ENCODE results near the gene IL2RA. TPM values are rescaled to one million over a fixed set of nuclear protein-coding genes. Genes with fewer than 3 reads are reported as not detected.

Gene IL2RA
- total and polyA plus RNA-seq, 9 of the 15 experiments (the other 6 are each of a cell fraction or from before 2014, with no cell fraction given), result 0.95 TPM; not detected in 8

DNA sequence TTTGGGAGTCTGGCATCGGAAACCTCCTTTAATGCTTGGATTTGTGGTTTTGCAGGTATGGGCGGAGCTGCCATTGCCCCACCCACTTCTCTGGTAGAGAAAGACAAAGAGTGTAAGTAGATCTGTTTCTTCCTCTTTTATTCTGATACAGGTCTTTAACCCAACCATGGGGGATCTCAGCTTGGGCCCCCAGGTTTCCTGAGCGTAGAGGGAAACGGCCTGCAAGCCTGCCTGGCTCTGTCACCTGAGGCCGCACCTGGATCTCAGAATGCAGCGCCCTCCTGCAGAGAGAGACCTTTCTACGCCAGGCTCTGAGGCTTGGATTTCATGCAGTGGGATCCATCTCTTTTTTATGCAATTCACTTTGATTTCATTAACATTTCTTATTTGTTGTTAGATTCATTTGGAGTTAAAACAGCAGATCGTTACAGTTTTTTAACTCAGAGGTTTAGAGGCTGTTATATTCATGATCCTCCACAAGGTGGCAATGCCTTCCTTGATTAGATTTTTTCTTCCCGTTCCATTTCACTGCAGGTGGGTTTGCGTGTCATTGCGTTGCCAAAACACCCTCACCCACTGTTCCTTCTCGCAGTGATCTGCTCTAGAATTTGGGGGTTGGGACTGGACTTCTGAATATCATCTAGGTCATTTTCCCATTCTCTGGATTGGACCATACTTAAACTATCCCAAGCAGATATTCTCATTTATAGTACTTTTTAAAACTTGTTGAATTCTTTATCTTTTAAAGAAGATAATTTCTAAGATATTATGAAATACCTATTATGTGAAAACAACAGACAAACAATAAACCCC, 46.7 kb upstream of the IL2RA start:
- BruUV-seq (replicated peaks), result no TSS peak
- intact Hi-C loops (cut with micrococcal nuclease), result loop anchor here (1.0 to 5.0 kb wide), 3 partner anchors 43 to 292 kb away; partner anchors contain the start of gene PFKFB3
- H3K9me1 ChIP-seq (ENCODE audit: control insufficient read depth, insufficient read depth, low read length), result no peaks in the 10 kb centered on the region
- 63% methylated on average over 12 of the region's 12 CpGs for WGBS (ENCODE audit: insufficient coverage, low coverage, missing lambda C conversion rate)
- H3K4me2 ChIP-seq (ENCODE audit: insufficient read depth, low read length), result no peak overlapping the region
- H3K79me2 ChIP-seq (ENCODE audit: control insufficient read depth, insufficient read depth, low read length), result peaks cover 8% of the 10 kb centered on the region
- peak; percentile 92 for FAIRE-seq
- CTCF ChIA-PET (ENCODE audit: low intra/inter-chr PET ratio), result interaction anchor here (0.8 to 3.5 kb wide), 5 partner anchors 43 to 298 kb away, joined by 4 to 37 read pairs (median 5); partner anchors contain the start of gene PFKFB3
- H3K9me3 ChIP-seq (replicated peaks; ENCODE audit: control insufficient read depth, insufficient read depth, low read depth, low read length), result no peaks in the 10 kb centered on the region
- H3K27ac ChIP-seq (ENCODE audit: extremely low read depth, low read depth, low read length), result no peak overlapping the region
- no peaks in the 10 kb centered on the region; a peak in 1 of 5 replicates for H3K4me1 ChIP-seq (replicated peaks in 1 of 2; ENCODE audit: control insufficient read depth in 2 of 2, insufficient read depth in 2 of 2, low read length in 2 of 2)
- H2AFZ ChIP-seq (ENCODE audit: low read depth, low read length), result no peak overlapping the region
- ATAC-seq, result peak; percentile 64
- DNase-seq (ENCODE audit: extremely low read depth in 1 of 4, low spot score in 3 of 4), result peak; percentile 50 to 61 (median 53)
- no peaks in the 10 kb centered on the region for H3K27me3 ChIP-seq (ENCODE audit: control insufficient read depth in 2 of 2, insufficient read depth in 2 of 2, low read length in 2 of 2)
- H3K4me3 ChIP-seq, result no peak overlapping the region
- H4K20me1 ChIP-seq (replicated peaks; ENCODE audit: control insufficient read depth, insufficient read depth, low read length), result no peaks in the 10 kb centered on the region
- in situ Hi-C loops (cut with MboI), result loop anchor here (25.0 kb wide), 1 partner anchor 553 kb away; no protein-coding TSS in a partner anchor
- no peak overlapping the region for H3K9ac ChIP-seq (ENCODE audit: insufficient read depth in 1 of 2, low read depth in 2 of 2, low read length in 2 of 2)
- H3K36me3 ChIP-seq (ENCODE audit: control insufficient read depth, insufficient read depth, low read length), result peaks cover 96% of the 10 kb centered on the region
- POLR2A ChIA-PET, result no interaction called here
- no peak for TF ChIP-seq ILK (tag; IDR thresholded peaks at IDR 0.05; ENCODE audit: borderline replicate concordance, low read depth)
- peak; percentile 17; the same call in 1 of the 2 replicates for TF ChIP-seq STAG1 (CRISPR knock-in tag; IDR thresholded peaks at IDR 0.05; ENCODE audit: borderline replicate concordance)
- no peak for TF ChIP-seq FOSL1 (tag; conservative IDR thresholded peaks at IDR 0.05)
- TF ChIP-seq NELFE (IDR thresholded peaks at IDR 0.05; ENCODE audit: insufficient read depth, insufficient read length), result no peak
- TF ChIP-seq NR2C2 (CRISPR knock-in tag; IDR thresholded peaks at IDR 0.05), result no peak
- TF ChIP-seq NR2C2 (tag; IDR thresholded peaks at IDR 0.05), result no peak
- TF ChIP-seq ZNF76 (CRISPR knock-in tag; IDR thresholded peaks at IDR 0.05; ENCODE audit: borderline replicate concordance), result no peak
- TF ChIP-seq RBM14 (IDR thresholded peaks at IDR 0.05; ENCODE audit: borderline replicate concordance, insufficient read depth, low read depth, low read length), result no peak
- no peak for TF ChIP-seq MAX (CRISPR knock-in tag; IDR thresholded peaks at IDR 0.05)
- no peak for TF ChIP-seq THAP7 (CRISPR knock-in tag; IDR thresholded peaks at IDR 0.05)
- TF ChIP-seq ZNF274 (IDR thresholded peaks at IDR 0.05; ENCODE audit: borderline replicate concordance, low read depth, low read length), result no peak
